Parathyroid adenoma (tissue), 2 donors: Measurements from ENCODE around the gene TSC22D2.

Experiments
- H2AFZ ChIP-seq: fragments of 300-600 bp; sonication (generic); one replicate; pipeline ENCODE4 v1.7.0; 2017; ENCODE audit warnings: antibody characterized with exemption, mild to moderate bottlenecking
- H3K27ac ChIP-seq: fragments of 300-600 bp; sonication (generic); one replicate; pipeline ENCODE4 v1.7.0; 2017
- H3K27me3 ChIP-seq: fragments of 300-600 bp; sonication (generic); one replicate; pipeline ENCODE4 v1.7.0; 2017; ENCODE audit warnings: low read length; ENCODE audit not compliant: control insufficient read depth, insufficient read depth
- H3K36me3 ChIP-seq: fragments of 300-600 bp; sonication (generic); one replicate; pipeline ENCODE4 v1.7.0; 2017; ENCODE audit warnings: low read length; ENCODE audit not compliant: control insufficient read depth, insufficient read depth
- H3K4me1 ChIP-seq: fragments of 300-600 bp; sonication (generic); one replicate; pipeline ENCODE4 v1.7.0; 2017; ENCODE audit warnings: control low read depth
- H3K4me2 ChIP-seq: fragments of 300-600 bp; sonication (generic); one replicate; pipeline ENCODE4 v1.7.0; 2017; ENCODE audit warnings: low read length
- H3K4me3 ChIP-seq: fragments of 300-600 bp; sonication (generic); one replicate; pipeline ENCODE4 v1.7.0; 2017; ENCODE audit warnings: low read depth, low read length
- H3K79me2 ChIP-seq: fragments of 300-600 bp; sonication (generic); one replicate; pipeline ENCODE4 v1.7.0; 2017; ENCODE audit warnings: control low read depth
- H3K9ac ChIP-seq: fragments of 300-600 bp; sonication (generic); one replicate; pipeline ENCODE4 v1.7.0; 2017; ENCODE audit warnings: mild to moderate bottlenecking
- H3K9me3 ChIP-seq: fragments of 300-600 bp; sonication (generic); one replicate; pipeline ENCODE4 v1.7.0; 2017; ENCODE audit warnings: low read length; ENCODE audit not compliant: control insufficient read depth
- CTCF ChIP-seq: fragments of 300-600 bp; sonication (generic); IDR thresholded peaks from one replicate; pipeline ENCODE4 v1.7.0; 2017; ENCODE audit warnings: antibody characterized with exemption, mild to moderate bottlenecking
- donor health status: primary hyperparathyroidism.

The TSC22D2 gene

GRCh38 chr3:150511122-150511821, 103.2 kb downstream of the TSC22D2 start:
- no peaks in the 10 kb centered on the region for H3K27me3 ChIP-seq
- no peaks in the 10 kb centered on the region for H3K36me3 ChIP-seq
- H3K4me1 ChIP-seq = no peaks in the 10 kb centered on the region
- H3K27ac ChIP-seq = no peak overlapping the region
- H3K9ac ChIP-seq = no peak overlapping the region
- no peak overlapping the region for H2AFZ ChIP-seq
- H3K4me2 ChIP-seq = no peak overlapping the region
- TF ChIP-seq CTCF = no peak
- no peak overlapping the region for H3K4me3 ChIP-seq
- no peaks in the 10 kb centered on the region for H3K79me2 ChIP-seq
- no peaks in the 10 kb centered on the region for H3K9me3 ChIP-seq

GRCh38 chr3:150515210-150515609, 107.1 kb downstream of the TSC22D2 start:
- H2AFZ ChIP-seq = no peak overlapping the region
- no peaks in the 10 kb centered on the region for H3K9me3 ChIP-seq
- no peak overlapping the region for H3K27ac ChIP-seq
- no peak overlapping the region for H3K4me3 ChIP-seq
- no peaks in the 10 kb centered on the region for H3K36me3 ChIP-seq
- no peaks in the 10 kb centered on the region for H3K4me1 ChIP-seq
- no peak for TF ChIP-seq CTCF
- H3K79me2 ChIP-seq = no peaks in the 10 kb centered on the region
- H3K27me3 ChIP-seq = no peaks in the 10 kb centered on the region
- no peak overlapping the region for H3K4me2 ChIP-seq
- no peak overlapping the region for H3K9ac ChIP-seq
